H1 (cell line): Measurements from ENCODE around the gene LINGO4. TPM values are rescaled to one million over a fixed set of nuclear protein-coding genes. Genes with fewer than 3 reads are reported as not detected.

Experiments
- CTCF ChIA-PET: fragments of 300-600 bp; sonication (Branson Sonifier 250); formaldehyde crosslinking; loops from one replicate; lab custom pipeline; 2021; ENCODE audit not compliant: partially characterized antibody; lab: Charles Lee
- POLR2A ChIA-PET: fragments of 300-600 bp; sonication (Branson Sonifier 250); formaldehyde crosslinking; loops from one replicate; lab custom pipeline; 2021; ENCODE audit warnings: inconsistent platforms; ENCODE audit not compliant: partially characterized antibody; lab: Charles Lee
- DNase-seq, 2 experiments: peaks; one replicate each; pipeline versions ENCODE4 v3.0.0 to v3.0.0-alpha.2; 2010 to 2022; ENCODE audit warnings: low spot score in 2 of 2, low read depth in 1 of 2, mixed read lengths in 1 of 2
- FAIRE-seq: peaks from 2 replicates; lab custom pipeline; 2011; peaks lifted over from hg19 to GRCh38; lab: Jason Lieb, UNC
- H2AFZ ChIP-seq: 2 replicates; pipeline ENCODE4 v1.8.1; 2012; ENCODE audit warnings: low read length, inconsistent platforms
- H2AK5ac ChIP-seq: 2 replicates; pipeline ENCODE4 v1.6.1; 2013; ENCODE audit warnings: low read depth, low read length
- H2BK120ac ChIP-seq: replicated peaks from 2 replicates; pipeline ENCODE3; 2013; ENCODE audit warnings: low read depth, low read length, inconsistent platforms
- H2BK12ac ChIP-seq: 2 replicates; pipeline ENCODE4 v1.6.1; 2013; ENCODE audit warnings: low read depth, low read length
- H2BK15ac ChIP-seq: 2 replicates; pipeline ENCODE4 v1.6.1; 2013; ENCODE audit warnings: low read length
- H2BK20ac ChIP-seq: 2 replicates; pipeline ENCODE4 v1.6.1; 2013; ENCODE audit warnings: low read length
- H2BK5ac ChIP-seq: 2 replicates; pipeline ENCODE4 v1.6.1; 2013; ENCODE audit warnings: low read depth, low read length
- H3K14ac ChIP-seq: 2 replicates; pipeline ENCODE4 v1.6.1; 2013; ENCODE audit warnings: inconsistent platforms; ENCODE audit not compliant: insufficient read length
- H3K18ac ChIP-seq: 2 replicates; pipeline ENCODE4 v1.6.1; 2013; ENCODE audit warnings: low read length; ENCODE audit errors: extremely low read depth
- H3K23ac ChIP-seq: 2 replicates; pipeline ENCODE4 v1.6.1; 2013; ENCODE audit warnings: inconsistent platforms; ENCODE audit not compliant: insufficient read length
- H3K23me2 ChIP-seq: 2 replicates; pipeline ENCODE4 v1.6.1; 2013; ENCODE audit warnings: low read depth, low read length
- H3K27ac ChIP-seq: 2 replicates; pipeline ENCODE4 v1.6.1; 2011; ENCODE audit warnings: low read depth, low read length, inconsistent platforms
- H3K27me3 ChIP-seq, 4 experiments: replicated peaks in 1 of 4; 1 replicate in 1 of 4; 2 replicates in 3 of 4; pipeline versions ENCODE4 v1.6.1 to v1.8.1; 2011 to 2013; ENCODE audit warnings: low read length in 3 of 4, mild to moderate bottlenecking in 3 of 4, inconsistent platforms in 2 of 4, mixed read lengths in 2 of 4, moderate library complexity in 1 of 4; ENCODE audit not compliant: control insufficient read depth in 3 of 4, insufficient read depth in 3 of 4; ENCODE audit errors: extremely low read depth in 1 of 4
- H3K36me3 ChIP-seq, 4 experiments: 2 replicates each; pipeline versions ENCODE4 v1.6.1 to v1.8.1; 2011 to 2013; ENCODE audit warnings: mild to moderate bottlenecking in 4 of 4, low read length in 3 of 4, moderate library complexity in 2 of 4, control low read depth in 1 of 4, inconsistent platforms in 1 of 4; ENCODE audit not compliant: insufficient read depth in 4 of 4, control insufficient read depth in 2 of 4
- H3K4ac ChIP-seq: replicated peaks from 2 replicates; pipeline ENCODE3; 2013; ENCODE audit warnings: low read length, low read depth, mixed read lengths, inconsistent platforms; ENCODE audit not compliant: insufficient read length
- H3K4me1 ChIP-seq, 4 experiments: replicated peaks in 1 of 4; 1 replicate in 1 of 4; 2 replicates in 3 of 4; pipeline versions ENCODE4 v1.6.1 to v1.8.1; 2011 to 2013; ENCODE audit warnings: low read length in 3 of 4, inconsistent platforms in 2 of 4, mixed read lengths in 1 of 4; ENCODE audit not compliant: insufficient read depth in 4 of 4, control insufficient read depth in 3 of 4
- H3K4me2 ChIP-seq, 2 experiments: 2 replicates each; pipeline versions ENCODE4 v1.6.1 to v1.8.1; 2011 to 2013; ENCODE audit warnings: low read depth in 2 of 2, low read length in 2 of 2, control low read depth in 1 of 2, inconsistent platforms in 1 of 2, mild to moderate bottlenecking in 1 of 2; ENCODE audit not compliant: insufficient read depth in 1 of 2
- H3K4me3 ChIP-seq, 4 experiments: fragments of 200-600, 300-600 bp in 1 of 4; sonication (generic), shearing (Covaris generic), sonication (Bioruptor Twin) in 1 of 4; 2 replicates each; pipeline versions ENCODE4 v1.5.1 to v1.8.1; 2011 to 2016; ENCODE audit warnings: low read length in 4 of 4, low read depth in 3 of 4, control low read depth in 2 of 4, inconsistent platforms in 2 of 4, mild to moderate bottlenecking in 2 of 4, mixed read lengths in 1 of 4, moderate library complexity in 1 of 4; ENCODE audit not compliant: insufficient read depth in 2 of 4; ENCODE audit errors: extremely low read depth in 1 of 4
- H3K56ac ChIP-seq: replicated peaks from 2 replicates; pipeline ENCODE3; 2013; ENCODE audit warnings: low read depth, mild to moderate bottlenecking, mixed read lengths, low read length, inconsistent platforms; ENCODE audit not compliant: insufficient read length
- H3K79me1 ChIP-seq: 2 replicates; pipeline ENCODE4 v1.6.1; 2013; ENCODE audit warnings: low read depth, low read length, control low read depth
- H3K79me2 ChIP-seq, 2 experiments: 2 replicates each; pipeline versions ENCODE4 v1.6.1 to v1.8.1; 2012 to 2013; ENCODE audit warnings: low read length in 2 of 2, mild to moderate bottlenecking in 2 of 2, inconsistent platforms in 1 of 2; ENCODE audit not compliant: insufficient read depth in 2 of 2, control insufficient read depth in 1 of 2
- H3K9ac ChIP-seq, 4 experiments: replicated peaks in 1 of 4; 1 replicate in 1 of 4; 2 replicates in 3 of 4; pipeline versions ENCODE4 v1.6.1 to v1.8.1; 2011 to 2013; ENCODE audit warnings: low read depth in 3 of 4, low read length in 3 of 4, control low read depth in 2 of 4, mild to moderate bottlenecking in 2 of 4, moderate library complexity in 2 of 4, inconsistent platforms in 1 of 4; ENCODE audit errors: extremely low read depth in 1 of 4
- H3K9me3 ChIP-seq, 2 experiments: 2 replicates each; pipeline versions ENCODE4 v1.6.1 to v1.8.1; 2012 to 2013; ENCODE audit warnings: mild to moderate bottlenecking in 2 of 2, moderate library complexity in 2 of 2, control low read depth in 1 of 2, inconsistent platforms in 1 of 2, low read depth in 1 of 2, low read length in 1 of 2, mixed read lengths in 1 of 2; ENCODE audit not compliant: insufficient read depth in 2 of 2
- H4K20me1 ChIP-seq, 2 experiments: replicated peaks in 1 of 2; 2 replicates each; pipeline versions ENCODE3 to v1.8.1; 2011 to 2013; ENCODE audit warnings: inconsistent platforms in 2 of 2, low read length in 2 of 2, mild to moderate bottlenecking in 1 of 2; ENCODE audit not compliant: insufficient read depth in 2 of 2, control insufficient read depth in 1 of 2
- H4K5ac ChIP-seq: 2 replicates; pipeline ENCODE4 v1.6.1; 2013; ENCODE audit warnings: low read length, low read depth, mixed read lengths, inconsistent platforms; ENCODE audit not compliant: insufficient read length
- H4K8ac ChIP-seq: 2 replicates; pipeline ENCODE4 v1.8.0; 2013; ENCODE audit warnings: mild to moderate bottlenecking, moderate library complexity, low read length, inconsistent platforms; ENCODE audit not compliant: insufficient read depth; ENCODE audit errors: extremely low read depth
- H4K91ac ChIP-seq: replicated peaks from 2 replicates; pipeline ENCODE3; 2013; ENCODE audit warnings: low read length, mixed read lengths, inconsistent platforms; ENCODE audit not compliant: insufficient read length
- ASH2L ChIP-seq: fragments of 200-600, 300-600 bp; sonication (generic); IDR thresholded peaks from one replicate; pipeline ENCODE4 v1.7.1; 2017; ENCODE audit warnings: low read length
- ATF2 ChIP-seq: IDR thresholded peaks from 2 replicates; pipeline ENCODE4 v1.6.1; 2012; ENCODE audit warnings: low read length, inconsistent platforms
- EP300 ChIP-seq, 2 experiments: IDR thresholded peaks; 1 replicate in 1 of 2; 2 replicates in 1 of 2; pipeline ENCODE4 v1.6.1; 2011 to 2012; ENCODE audit warnings: low read depth in 2 of 2, low read length in 2 of 2, mild to moderate bottlenecking in 2 of 2, borderline replicate concordance in 1 of 2, inconsistent platforms in 1 of 2, moderate library complexity in 1 of 2
- EZH2 ChIP-seq: fragments of 200-600 bp; sonication (generic); IDR thresholded peaks from 2 replicates; pipeline ENCODE4 v1.7.1; 2012; ENCODE audit warnings: low read depth, mild to moderate bottlenecking, moderate library complexity, low read length, inconsistent platforms; ENCODE audit not compliant: severe bottlenecking
- GABPA ChIP-seq: IDR thresholded peaks from 2 replicates; pipeline ENCODE4 v1.6.1; 2011; ENCODE audit warnings: mild to moderate bottlenecking, low read length, moderate library complexity, borderline replicate concordance; ENCODE audit not compliant: insufficient read depth
- GTF2F1 ChIP-seq: IDR thresholded peaks from 2 replicates; pipeline ENCODE4 v1.6.1; 2012; ENCODE audit warnings: low read depth, low read length, improper control_type of control experiment, borderline replicate concordance
- HDAC2 ChIP-seq, 2 experiments: fragments of 300-600 bp in 1 of 2; sonication (generic) in 1 of 2; IDR thresholded peaks; 2 replicates each; pipeline ENCODE4 v1.6.1; 2011 to 2012; ENCODE audit warnings: low read depth in 2 of 2, low read length in 2 of 2, mild to moderate bottlenecking in 2 of 2, moderate library complexity in 2 of 2, borderline replicate concordance in 1 of 2, inconsistent platforms in 1 of 2
- JUND ChIP-seq: IDR thresholded peaks from 2 replicates; pipeline ENCODE4 v1.6.1; 2011; ENCODE audit warnings: mild to moderate bottlenecking, improper control_type of control experiment, low read length
- RFX5 ChIP-seq: IDR thresholded peaks from 2 replicates; pipeline ENCODE4 v1.6.1; 2011; ENCODE audit warnings: low read depth, low read length, improper control_type of control experiment, borderline replicate concordance
- RXRA ChIP-seq: IDR thresholded peaks from 2 replicates; pipeline ENCODE4 v1.6.1; 2011; ENCODE audit warnings: low read depth, mild to moderate bottlenecking, low read length, moderate library complexity; ENCODE audit not compliant: insufficient read depth
- WGBS, 2 experiments: shearing (Covaris generic) in 1 of 2; methylation state at CpG; one replicate each; pipeline versions ENCODE4 v1.1.6 to v1.1.7; 2013 to 2015; ENCODE audit warnings: low lambda C conversion rate in 2 of 2, mixed read lengths in 2 of 2, inconsistent platforms in 1 of 2, low coverage in 1 of 2, missing lambda C conversion rate in 1 of 2; ENCODE audit not compliant: insufficient replicate concordance in 2 of 2, insufficient coverage in 1 of 2, insufficient read length in 1 of 2; ENCODE audit errors: extremely low coverage in 1 of 2, missing lambda C conversion rate in 1 of 2; 5-methylcytosine and 5-hydroxymethylcytosine counted together
- polyA plus RNA-seq, 7 experiments: library from polyadenylated mRNA; depleted of rRNA in 3 of 7; stranded (reverse) in 5 of 7; unstranded in 2 of 7; fragments of >200 nt in 5 of 7; fragments of 200-250 nt in 2 of 7; gene quantifications; 1 replicate in 5 of 7; 2 replicates in 1 of 7; 4 replicates in 1 of 7; pipeline versions ENCODE4 v1.2.1 to v1.2.3, GENCODE V29; 2011 to 2013; ENCODE audit warnings: missing spikeins in 2 of 7, mixed read lengths in 2 of 7
- total RNA-seq: library from RNA; stranded (reverse); fragmentation: NEBNext Ultra II Directional; extraction: Animal tissue kit (Norgen Biotek cat#: 25700); gene quantifications from 2 replicates; pipeline ENCODE4 v1.2.1, GENCODE V29; 2021

The LINGO4 gene
- total and polyA plus RNA-seq, 2 of the 8 experiments (the other 6 are each of a cell fraction or from before 2014, with no cell fraction given), result 0.03 TPM; not detected in 1

GRCh38 chr1:151833172-151833900 is 28.1 kb upstream of the LINGO4 start:
- H3K23me2 ChIP-seq, result peaks cover 10% of the 10 kb centered on the region; the same call in 1 of the 2 replicates
- no peaks in the 10 kb centered on the region for H3K79me1 ChIP-seq
- POLR2A ChIA-PET, result no interaction called here
- no peak overlapping the region for H3K56ac ChIP-seq
- no peak overlapping the region for H4K8ac ChIP-seq
- H3K4me1 ChIP-seq, result peaks cover 12 to 29% (median 21%) of the 10 kb centered on the region in 4 experiments
- no peak overlapping the region for H3K14ac ChIP-seq
- H2BK12ac ChIP-seq, result no peak overlapping the region
- no peak overlapping the region for H3K23ac ChIP-seq
- WGBS, 2 experiments, result 91% methylated on average over 4 of the region's 8 CpGs; no CpG with 5 or more reads in 1 of the 2 experiments
- H3K27ac ChIP-seq, result no peak overlapping the region; the same call in 1 of the 2 replicates
- H3K4ac ChIP-seq, result no peak overlapping the region
- no peak for FAIRE-seq
- H2BK15ac ChIP-seq, result no peak overlapping the region
- H2BK20ac ChIP-seq, result no peak overlapping the region
- H3K9ac ChIP-seq, result no peak overlapping the region
- H3K27me3 ChIP-seq, result peaks cover 10 to 17% (median 16%) of the 10 kb centered on the region in 4 experiments
- no peaks in the 10 kb centered on the region for H4K20me1 ChIP-seq
- H3K79me2 ChIP-seq, result no peaks in the 10 kb centered on the region
- no peak overlapping the region for H2BK120ac ChIP-seq
- no peak overlapping the region for H2AK5ac ChIP-seq
- no peak overlapping the region for H3K18ac ChIP-seq
- H4K5ac ChIP-seq, result no peak overlapping the region
- H3K36me3 ChIP-seq, result no peaks in the 10 kb centered on the region
- no peak overlapping the region for H3K4me3 ChIP-seq
- no peak overlapping the region for H2BK5ac ChIP-seq
- CTCF ChIA-PET, result interaction anchor here (0.7 to 2.0 kb wide), 11 partner anchors 25 to 298 kb away, joined by 3 to 8 read pairs (median 4); partner anchors contain the start of genes MRPL9 and RIIAD1
- H2AFZ ChIP-seq, result no peak overlapping the region
- no peaks in the 10 kb centered on the region for H3K9me3 ChIP-seq
- H4K91ac ChIP-seq, result no peak overlapping the region
- no peak overlapping the region for H3K4me2 ChIP-seq
- no peak for DNase-seq
- TF ChIP-seq RFX5 (no peak), ASH2L (no peak), EZH2 (no peak), EP300 (IDR thresholded peaks at IDR 0.05; ENCODE audit: borderline replicate concordance in 1 of 2, low read depth in 2 of 2, low read length in 2 of 2) (no peak), GTF2F1 (no peak), JUND (no peak), ATF2 (no peak), RXRA (no peak), HDAC2 (IDR thresholded peaks at IDR 0.05; ENCODE audit: borderline replicate concordance in 1 of 2, low read depth in 2 of 2, low read length in 2 of 2) (no peak), GABPA (no peak)
